WI38 (cell line): ENCODE measurements around the gene CTR9.
"Not testable (repeated sequence)": the region's sequence is repeated elsewhere in the genome, so short reads cannot be mapped to it uniquely, and the experiment has no call there.

ENCODE experiments used
- H3K4me3 ChIP-seq: 2 replicates; pipeline ENCODE4 v1.5.1; 2011; ENCODE audit warnings: low read depth, mild to moderate bottlenecking, control low read depth, low read length
- TF ChIP-seq, protein P1 (sequence below): IDR thresholded peaks from 2 replicates; pipeline ENCODE4 v1.5.1; 2012; ENCODE audit warnings: low read depth, mild to moderate bottlenecking, control low read depth, low read length

CTR9 gene

DNA sequence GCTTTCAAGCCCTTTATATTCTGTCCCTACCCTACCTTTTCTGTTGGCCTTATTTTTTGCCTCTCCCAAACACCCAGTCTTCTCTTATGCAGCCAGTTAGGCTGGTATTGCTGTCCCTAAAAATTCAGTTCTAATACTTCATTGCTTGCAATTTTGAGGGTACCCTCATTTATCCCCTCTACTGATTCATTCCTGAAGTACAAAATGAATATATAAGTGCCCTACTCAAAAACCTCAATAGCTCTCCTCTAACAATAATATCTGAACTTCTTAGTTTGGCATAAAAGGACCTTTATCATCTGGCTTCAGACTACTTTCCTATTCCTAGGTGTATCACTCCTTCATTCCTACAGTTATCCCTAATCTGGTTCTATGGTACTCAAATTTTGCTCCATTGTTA, 62.9 kb downstream of the CTR9 start:
- no peak overlapping the region for H3K4me3 ChIP-seq
- TF ChIP-seq, protein P1, sequence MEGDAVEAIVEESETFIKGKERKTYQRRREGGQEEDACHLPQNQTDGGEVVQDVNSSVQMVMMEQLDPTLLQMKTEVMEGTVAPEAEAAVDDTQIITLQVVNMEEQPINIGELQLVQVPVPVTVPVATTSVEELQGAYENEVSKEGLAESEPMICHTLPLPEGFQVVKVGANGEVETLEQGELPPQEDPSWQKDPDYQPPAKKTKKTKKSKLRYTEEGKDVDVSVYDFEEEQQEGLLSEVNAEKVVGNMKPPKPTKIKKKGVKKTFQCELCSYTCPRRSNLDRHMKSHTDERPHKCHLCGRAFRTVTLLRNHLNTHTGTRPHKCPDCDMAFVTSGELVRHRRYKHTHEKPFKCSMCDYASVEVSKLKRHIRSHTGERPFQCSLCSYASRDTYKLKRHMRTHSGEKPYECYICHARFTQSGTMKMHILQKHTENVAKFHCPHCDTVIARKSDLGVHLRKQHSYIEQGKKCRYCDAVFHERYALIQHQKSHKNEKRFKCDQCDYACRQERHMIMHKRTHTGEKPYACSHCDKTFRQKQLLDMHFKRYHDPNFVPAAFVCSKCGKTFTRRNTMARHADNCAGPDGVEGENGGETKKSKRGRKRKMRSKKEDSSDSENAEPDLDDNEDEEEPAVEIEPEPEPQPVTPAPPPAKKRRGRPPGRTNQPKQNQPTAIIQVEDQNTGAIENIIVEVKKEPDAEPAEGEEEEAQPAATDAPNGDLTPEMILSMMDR, result no peak

DNA sequence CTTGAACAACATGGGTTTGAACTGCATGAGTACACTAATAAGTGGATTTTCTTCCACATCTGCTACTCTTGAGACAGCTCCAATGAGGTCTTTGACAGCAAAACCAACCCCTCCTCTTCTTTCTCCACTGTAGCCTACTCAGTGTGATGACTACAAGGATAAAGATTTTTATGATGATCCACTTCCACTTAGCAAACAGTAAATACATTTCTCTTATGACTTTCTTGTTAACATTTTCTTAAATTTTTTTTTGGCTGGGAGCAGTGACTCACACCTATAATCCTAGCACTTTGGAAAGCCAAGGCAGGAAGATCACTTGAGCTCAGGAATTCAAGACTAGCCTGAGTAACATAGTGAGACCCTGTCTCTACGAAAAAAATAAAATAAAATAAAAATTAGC, 67.5 kb downstream of the CTR9 start:
- H3K4me3 ChIP-seq, result no peak overlapping the region
- TF ChIP-seq, protein P1, result no peak

DNA sequence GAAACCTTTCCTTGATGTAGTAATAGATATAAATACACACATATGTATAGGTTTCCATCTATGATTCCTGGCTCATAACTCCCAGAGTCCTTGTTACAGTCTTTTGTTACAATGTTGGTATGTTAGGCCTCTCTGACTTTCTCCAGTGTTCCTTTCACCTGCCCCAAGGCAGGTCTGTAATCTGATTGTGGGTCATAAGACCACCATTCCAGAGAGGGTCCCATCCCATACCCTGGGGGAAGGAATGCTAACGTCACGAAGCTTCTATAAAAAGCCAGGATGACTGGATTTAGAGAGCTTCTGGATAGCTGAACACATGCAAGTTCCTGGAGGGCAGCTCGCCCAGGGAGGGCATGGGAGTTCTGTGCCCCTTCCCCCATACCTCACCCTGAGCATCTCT, 71.4 kb downstream of the CTR9 start:
- H3K4me3 ChIP-seq, result not testable (repeated sequence)

DNA sequence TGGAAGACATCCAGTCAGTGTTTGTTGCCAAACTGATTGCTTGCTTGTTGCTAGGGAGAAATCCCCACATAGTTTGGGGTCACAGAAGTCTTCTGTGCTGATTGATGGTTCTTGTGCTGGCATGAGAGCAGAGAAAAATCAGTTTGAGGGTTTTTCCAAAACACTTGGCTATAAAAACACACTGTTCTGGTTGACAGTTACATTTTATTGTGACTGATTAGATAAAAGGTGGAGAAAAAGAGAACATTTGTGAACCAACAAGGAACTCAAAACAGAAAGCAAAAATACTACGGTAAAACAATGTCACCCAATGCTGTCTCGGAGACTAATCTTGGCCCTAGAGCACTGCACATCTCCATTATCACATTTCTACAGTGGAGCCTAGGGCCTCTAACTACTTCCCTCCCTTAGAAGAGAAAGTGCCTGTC, 72.1 kb downstream of the CTR9 start:
- TF ChIP-seq, protein P1, result no peak
- H3K4me3 ChIP-seq, result no peak overlapping the region

DNA sequence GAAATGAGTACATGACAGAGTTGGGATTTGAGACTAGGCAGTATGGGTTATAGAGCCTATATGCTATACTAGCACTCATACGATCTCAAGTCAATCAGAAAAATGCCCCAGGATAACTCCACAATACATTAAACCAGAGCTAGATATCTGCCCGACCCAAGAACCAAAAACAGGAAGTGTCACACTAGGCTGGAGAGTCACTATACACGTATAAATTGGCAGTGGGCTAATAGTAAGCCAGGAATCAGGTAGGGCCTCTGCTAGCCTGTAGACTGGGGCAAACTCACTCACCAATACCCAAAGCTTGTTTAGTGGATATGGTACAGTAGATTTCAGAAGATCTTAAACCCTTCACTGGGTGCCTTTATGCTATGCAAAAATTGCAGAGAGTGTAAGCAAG, 73.8 kb downstream of the CTR9 start:
- TF ChIP-seq, protein P1, result no peak

DNA sequence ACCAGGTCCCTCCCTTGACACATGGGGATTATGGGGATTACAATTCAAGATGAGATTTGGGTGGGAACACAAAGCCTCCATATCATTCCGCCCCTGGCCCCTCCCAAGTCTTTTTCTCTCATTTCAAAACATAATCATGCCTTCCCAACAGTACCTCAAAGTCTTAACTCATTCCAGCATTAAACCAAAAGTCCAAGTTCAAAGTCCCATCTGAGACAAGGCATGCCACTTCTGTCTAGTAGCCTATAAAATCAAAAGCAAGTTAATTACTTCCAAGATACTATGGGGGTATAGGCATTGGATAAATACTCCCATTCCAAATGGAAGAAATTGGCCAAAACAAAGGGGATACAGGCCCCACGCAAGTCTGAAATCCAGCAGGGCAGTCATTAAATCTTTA, 77.4 kb downstream of the CTR9 start:
- H3K4me3 ChIP-seq, result no peak overlapping the region
- TF ChIP-seq, protein P1, result no peak

More for the DNA sequence above, 73.8 kb downstream of the CTR9 start:
- no peak overlapping the region for H3K4me3 ChIP-seq

DNA sequence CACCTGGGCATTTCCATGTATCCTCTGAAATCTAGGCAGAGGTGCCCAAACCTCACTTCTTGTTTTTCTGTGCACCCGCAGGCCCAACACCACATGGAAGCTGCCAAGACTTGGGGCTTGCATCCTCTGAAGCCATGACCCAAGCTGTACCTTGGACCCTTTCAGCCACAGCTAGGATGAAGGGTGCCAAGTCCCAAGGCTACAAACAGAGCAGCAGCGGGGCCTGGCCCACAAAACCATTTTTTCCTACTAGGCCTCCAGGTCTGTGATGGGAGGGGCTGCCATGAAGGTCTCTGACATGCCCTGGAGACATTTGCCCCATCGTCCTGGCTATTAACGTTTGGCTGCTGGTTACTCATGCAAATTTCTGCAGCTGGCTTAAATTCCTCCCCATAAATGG, 78.1 kb downstream of the CTR9 start:
- no peak overlapping the region for H3K4me3 ChIP-seq
- TF ChIP-seq, protein P1, result no peak
